MM.1S (cell line): ENCODE results near the gene ASCC3.

Source experiments
- DNase-seq: peaks from one replicate; pipeline ENCODE4 v3.0.0-alpha.2; 2015
- H2AFZ ChIP-seq: fragments of 300-600 bp; sonication (generic); 2 replicates; pipeline ENCODE4 v1.6.0; 2016; ENCODE audit warnings: antibody characterized with exemption, low read length
- H3F3A ChIP-seq: fragments of 300-600 bp; sonication (generic); 2 replicates; pipeline ENCODE4 v1.6.1; 2016; ENCODE audit warnings: mild to moderate bottlenecking, antibody characterized with exemption, low read length, moderate library complexity, mixed read lengths; ENCODE audit not compliant: insufficient read depth
- H3K27ac ChIP-seq: fragments of 300-600 bp; sonication (generic); 2 replicates; pipeline ENCODE4 v1.5.1; 2016; ENCODE audit warnings: mild to moderate bottlenecking, low read length
- H3K27me3 ChIP-seq: fragments of 300-600 bp; sonication (generic); replicated peaks from 2 replicates; pipeline ENCODE4 v1.6.0; 2016; ENCODE audit warnings: low read length; ENCODE audit not compliant: insufficient read depth
- H3K36me3 ChIP-seq: fragments of 300-600 bp; sonication (generic); replicated peaks from 2 replicates; pipeline ENCODE4 v1.6.1; 2016; ENCODE audit warnings: mild to moderate bottlenecking, low read length, mixed read lengths; ENCODE audit not compliant: insufficient read depth
- H3K4me1 ChIP-seq: fragments of 300-600 bp; sonication (generic); 2 replicates; pipeline ENCODE4 v1.6.1; 2016; ENCODE audit warnings: low read length, mixed read lengths
- H3K4me2 ChIP-seq: fragments of 300-600 bp; sonication (generic); 2 replicates; pipeline ENCODE4 v1.6.0; 2016; ENCODE audit warnings: low read depth, low read length
- H3K4me3 ChIP-seq: fragments of 300-600 bp; sonication (generic); 2 replicates; pipeline ENCODE4 v1.5.1; 2016; ENCODE audit warnings: low read length, mixed read lengths
- H3K79me2 ChIP-seq: fragments of 300-600 bp; sonication (generic); 2 replicates; pipeline ENCODE4 v1.6.1; 2016; ENCODE audit warnings: mixed run types, low read length, mixed read lengths
- H3K9ac ChIP-seq: fragments of 300-600 bp; sonication (generic); 2 replicates; pipeline ENCODE4 v1.6.1; 2016; ENCODE audit warnings: low read length, mixed read lengths
- H3K9me2 ChIP-seq: fragments of 300-600 bp; sonication (generic); replicated peaks from 2 replicates; pipeline ENCODE4 v1.6.1; 2016; ENCODE audit warnings: mild to moderate bottlenecking, low read length, mixed read lengths; ENCODE audit not compliant: insufficient read depth
- H3K9me3 ChIP-seq: fragments of 300-600 bp; sonication (generic); replicated peaks from 2 replicates; pipeline ENCODE4 v1.6.1; 2016; ENCODE audit warnings: mild to moderate bottlenecking, low read length, mixed read lengths; ENCODE audit not compliant: insufficient read depth
- H4K20me1 ChIP-seq: fragments of 300-600 bp; sonication (generic); 2 replicates; pipeline ENCODE4 v1.6.1; 2016; ENCODE audit warnings: mild to moderate bottlenecking, low read length, moderate library complexity, mixed read lengths; ENCODE audit not compliant: insufficient read depth
- CTCF ChIP-seq: fragments of 300-600 bp; sonication (generic); IDR thresholded peaks from 2 replicates; pipeline ENCODE4 v1.5.1; 2016; ENCODE audit warnings: antibody characterized with exemption, low read length, mixed read lengths
- EZH2 ChIP-seq: fragments of 300-600 bp; sonication (generic); optimal IDR thresholded peaks from 2 replicates; pipeline ENCODE3; 2017; ENCODE audit warnings: low read depth, mild to moderate bottlenecking, antibody characterized with exemption, low read length, mixed read lengths
- EZH2phosphoT487 ChIP-seq: fragments of 300-600 bp; sonication (generic); IDR thresholded peaks from 2 replicates; pipeline ENCODE4 v1.6.1; 2018; ENCODE audit warnings: antibody characterized with exemption, low read length

ASCC3 gene

GRCh38 chr6:100691972-100692371 lies 189.2 kb downstream of the ASCC3 start:
- no peak for TF ChIP-seq EZH2
- no peak for TF ChIP-seq EZH2phosphoT487
- Histone ChIP-seq H3F3A (no peaks in the 10 kb centered on the region; the same call in 1 of the 2 replicates), H3K27ac (no peak overlapping the region), H3K36me3 (no peaks in the 10 kb centered on the region; the same call in 1 of the 2 replicates), H3K4me2 (no peak overlapping the region), H3K9me2 (no peaks in the 10 kb centered on the region), H4K20me1 (no peaks in the 10 kb centered on the region), H3K27me3 (no peaks in the 10 kb centered on the region), H3K4me3 (no peak overlapping the region), H3K79me2 (no peaks in the 10 kb centered on the region), H3K9ac (no peak overlapping the region), H3K9me3 (no peaks in the 10 kb centered on the region), H2AFZ (no peak overlapping the region), H3K4me1 (no peaks in the 10 kb centered on the region)
- DNase-seq: no peak

- no peak for DNase-seq
- H3F3A ChIP-seq: no peaks in the 10 kb centered on the region; the same call in 1 of the 2 replicates
- H3K36me3 ChIP-seq: no peaks in the 10 kb centered on the region; the same call in 1 of the 2 replicates
- TF ChIP-seq EZH2: no peak
- TF ChIP-seq EZH2phosphoT487: no peak
- no peak for TF ChIP-seq CTCF
- H3K9me2 ChIP-seq: no peaks in the 10 kb centered on the region
- no peak overlapping the region for H3K27ac ChIP-seq
- no peaks in the 10 kb centered on the region for H3K79me2 ChIP-seq
- H3K4me2 ChIP-seq: no peak overlapping the region
- H3K4me3 ChIP-seq: no peak overlapping the region
- H3K27me3 ChIP-seq: no peaks in the 10 kb centered on the region
- no peak overlapping the region for H2AFZ ChIP-seq
- no peaks in the 10 kb centered on the region for H4K20me1 ChIP-seq
- no peaks in the 10 kb centered on the region for H3K9me3 ChIP-seq
- no peak overlapping the region for H3K9ac ChIP-seq
- no peaks in the 10 kb centered on the region for H3K4me1 ChIP-seq
Measured at GRCh38 chr6:100686216-100686615, 194.9 kb downstream of the ASCC3 start.

- TF ChIP-seq EZH2: no peak
- TF ChIP-seq EZH2phosphoT487: no peak
- no peak for TF ChIP-seq CTCF
- H3K36me3 ChIP-seq: no peaks in the 10 kb centered on the region; the same call in 1 of the 2 replicates
- no peak overlapping the region for H3K27ac ChIP-seq
Measured at GRCh38 chr6:100685747-100686146, 195.4 kb downstream of the ASCC3 start.

GRCh38 chr6:100680163-100680562 lies 201.0 kb downstream of the ASCC3 start:
- TF ChIP-seq EZH2: no peak
- no peaks in the 10 kb centered on the region for H3K79me2 ChIP-seq
- H4K20me1 ChIP-seq: no peaks in the 10 kb centered on the region
- H3F3A ChIP-seq: no peaks in the 10 kb centered on the region
- H3K4me1 ChIP-seq: no peaks in the 10 kb centered on the region
- H3K27me3 ChIP-seq: no peaks in the 10 kb centered on the region
- no peak overlapping the region for H3K4me2 ChIP-seq
- no peak overlapping the region for H3K27ac ChIP-seq
- no peaks in the 10 kb centered on the region for H3K9me2 ChIP-seq
- H3K36me3 ChIP-seq: no peaks in the 10 kb centered on the region
- H2AFZ ChIP-seq: no peak overlapping the region
- no peak overlapping the region for H3K9ac ChIP-seq
- DNase-seq: no peak
- H3K9me3 ChIP-seq: no peaks in the 10 kb centered on the region
- no peak overlapping the region for H3K4me3 ChIP-seq

More at GRCh38 chr6:100685747-100686146, 195.4 kb downstream of the ASCC3 start:
- no peak for DNase-seq
- H3K79me2 ChIP-seq: no peaks in the 10 kb centered on the region
- no peaks in the 10 kb centered on the region for H3K4me1 ChIP-seq
- H3K27me3 ChIP-seq: no peaks in the 10 kb centered on the region
- no peak overlapping the region for H2AFZ ChIP-seq
- no peaks in the 10 kb centered on the region for H4K20me1 ChIP-seq
- no peaks in the 10 kb centered on the region for H3K9me2 ChIP-seq
- H3F3A ChIP-seq: no peaks in the 10 kb centered on the region; the same call in 1 of the 2 replicates
- no peaks in the 10 kb centered on the region for H3K9me3 ChIP-seq
- H3K9ac ChIP-seq: no peak overlapping the region
- H3K4me3 ChIP-seq: no peak overlapping the region
- no peak overlapping the region for H3K4me2 ChIP-seq
